ENCODE data around the gene RAB9A.
"Not testable (repeated sequence)": the region's sequence is repeated elsewhere in the genome, so short reads cannot be mapped to it uniquely, and the experiment has no call there.

Gene RAB9A

GRCh38 chrX:13646154-13646549 lies 42.8 kb upstream of the RAB9A start:
- Histone ChIP-seq H4K20me1 (ENCODE audit: insufficient read depth, low read length) (no peaks in the 10 kb centered on the region), H3K4me2 (ENCODE audit: low read length) (no peak overlapping the region), H3K4me1 (ENCODE audit: insufficient read depth, low read length, severe bottlenecking) (no peaks in the 10 kb centered on the region), H2AFZ (ENCODE audit: low read length) (no peak overlapping the region), H3K79me2 (ENCODE audit: insufficient read depth, low read length) (no peaks in the 10 kb centered on the region), H3K9ac (ENCODE audit: low read length) (no peak overlapping the region), H3F3A (ENCODE audit: insufficient read depth, low read length) (no peaks in the 10 kb centered on the region), H3K9me3 (ENCODE audit: low read length) (no peaks in the 10 kb centered on the region), H3K9me2 (ENCODE audit: low read depth, low read length) (no peaks in the 10 kb centered on the region), H3K36me3 (ENCODE audit: insufficient read depth, low read length) (no peaks in the 10 kb centered on the region), H3K27me3 (ENCODE audit: insufficient read depth, low read length) (no peaks in the 10 kb centered on the region), H3K27ac (ENCODE audit: low read depth, low read length, poor library complexity, severe bottlenecking) (no peak overlapping the region), H3K4me3 (ENCODE audit: low read depth, low read length, poor library complexity, severe bottlenecking) (no peak overlapping the region)
- TF ChIP-seq EZH2 (IDR thresholded peaks at IDR 0.05; ENCODE audit: borderline replicate concordance, low read length) (no peak), CTCF (IDR thresholded peaks at IDR 0.05; ENCODE audit: low read length) (peak; percentile 58)

DNA sequence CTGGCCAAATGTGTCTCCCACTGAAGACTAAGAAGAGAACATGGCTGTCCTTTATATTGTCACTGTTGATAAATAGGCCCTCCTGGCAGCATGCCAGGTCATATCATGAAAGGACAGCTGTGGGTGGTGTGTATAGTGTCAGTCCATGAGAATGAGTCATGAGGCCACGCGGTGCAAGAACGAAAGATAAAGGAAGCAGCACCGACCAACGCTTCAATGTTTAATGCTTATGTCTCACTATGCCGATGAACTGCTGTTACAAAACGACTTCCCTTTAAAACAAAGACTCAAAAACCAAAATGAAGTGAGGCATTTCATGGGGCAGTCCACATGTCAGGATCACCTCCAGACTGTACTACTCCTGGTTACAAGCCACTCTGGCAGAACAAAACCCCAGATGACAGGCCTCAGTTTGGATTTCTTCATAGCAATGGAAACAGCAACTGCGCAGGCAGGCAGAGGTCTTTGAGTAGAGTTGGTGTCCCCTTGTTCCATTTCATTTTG lies 41.2 kb upstream of the RAB9A start:
- no peaks in the 10 kb centered on the region for H3K27me3 ChIP-seq (ENCODE audit: insufficient read depth, low read length)
- no peaks in the 10 kb centered on the region for H4K20me1 ChIP-seq (ENCODE audit: insufficient read depth, low read length)

DNA sequence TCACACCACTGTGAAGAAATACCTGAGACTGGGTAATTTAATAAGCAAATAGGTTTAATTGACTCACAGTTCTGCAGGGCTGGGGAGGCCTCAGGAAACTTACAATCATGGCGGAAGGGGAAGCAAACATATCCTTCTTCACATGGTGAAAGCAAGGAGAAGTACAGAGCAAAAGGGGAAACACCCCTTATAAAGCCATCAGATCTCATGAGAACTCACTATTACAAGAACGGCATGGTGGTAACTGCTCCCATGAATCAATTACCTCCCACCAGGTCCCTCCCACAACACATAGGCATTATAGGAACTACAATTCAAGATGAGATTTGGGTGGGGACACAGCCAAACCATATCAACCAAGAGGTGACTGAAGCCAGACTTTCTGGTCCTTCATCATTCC lies 40.6 kb upstream of the RAB9A start:
- not testable (repeated sequence) for H3K36me3 ChIP-seq (ENCODE audit: insufficient read depth, low read length); H3K27ac ChIP-seq (ENCODE audit: low read depth, low read length, poor library complexity, severe bottlenecking); H4K20me1 ChIP-seq (ENCODE audit: insufficient read depth, low read length); H3K9me2 ChIP-seq (ENCODE audit: low read depth, low read length); H3K27me3 ChIP-seq (ENCODE audit: insufficient read depth, low read length); H3F3A ChIP-seq (ENCODE audit: insufficient read depth, low read length); H2AFZ ChIP-seq (ENCODE audit: low read length); H3K79me2 ChIP-seq (ENCODE audit: insufficient read depth, low read length); H3K9ac ChIP-seq (ENCODE audit: low read length); H3K4me1 ChIP-seq (ENCODE audit: insufficient read depth, low read length, severe bottlenecking); H3K9me3 ChIP-seq (ENCODE audit: low read length); H3K4me3 ChIP-seq (ENCODE audit: low read depth, low read length, poor library complexity, severe bottlenecking); H3K4me2 ChIP-seq (ENCODE audit: low read length)

More for the DNA sequence above, 41.2 kb upstream of the RAB9A start:
- Histone ChIP-seq H2AFZ (ENCODE audit: low read length) (no peak overlapping the region), H3K9me3 (ENCODE audit: low read length) (no peaks in the 10 kb centered on the region), H3K4me3 (ENCODE audit: low read depth, low read length, poor library complexity, severe bottlenecking) (no peak overlapping the region), H3K4me1 (ENCODE audit: insufficient read depth, low read length, severe bottlenecking) (peaks cover 6% of the 10 kb centered on the region), H3F3A (ENCODE audit: insufficient read depth, low read length) (no peaks in the 10 kb centered on the region), H3K9ac (ENCODE audit: low read length) (no peak overlapping the region), H3K9me2 (ENCODE audit: low read depth, low read length) (no peaks in the 10 kb centered on the region), H3K79me2 (ENCODE audit: insufficient read depth, low read length) (no peaks in the 10 kb centered on the region), H3K4me2 (ENCODE audit: low read length) (no peak overlapping the region), H3K36me3 (ENCODE audit: insufficient read depth, low read length) (no peaks in the 10 kb centered on the region), H3K27ac (ENCODE audit: low read depth, low read length, poor library complexity, severe bottlenecking) (no peak overlapping the region)
- TF ChIP-seq CTCF (IDR thresholded peaks at IDR 0.05; ENCODE audit: low read length) (no peak), EZH2 (IDR thresholded peaks at IDR 0.05; ENCODE audit: borderline replicate concordance, low read length) (no peak)

DNA sequence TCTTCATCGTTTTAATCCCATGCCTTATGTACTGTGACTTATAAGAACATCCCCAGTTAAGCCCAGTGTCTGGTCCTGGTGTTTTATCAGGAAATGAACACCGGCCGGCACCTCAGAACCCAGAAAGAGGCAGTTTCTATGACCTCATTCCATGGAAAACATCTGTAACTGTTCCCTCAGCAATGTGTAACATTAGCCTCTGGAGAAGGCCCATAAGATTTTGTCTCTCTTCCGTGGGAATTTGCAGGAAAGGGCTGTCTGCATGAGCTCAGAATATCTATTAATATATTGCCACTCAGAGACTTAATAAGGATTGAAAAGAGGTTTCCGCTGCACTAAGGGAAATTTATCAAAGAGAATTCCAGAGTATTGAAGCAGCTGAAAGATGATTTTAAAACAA lies 39.1 kb upstream of the RAB9A start:
- Histone ChIP-seq H4K20me1 (ENCODE audit: insufficient read depth, low read length) (no peaks in the 10 kb centered on the region), H3K4me3 (ENCODE audit: low read depth, low read length, poor library complexity, severe bottlenecking) (no peak overlapping the region), H2AFZ (ENCODE audit: low read length) (no peak overlapping the region), H3K79me2 (ENCODE audit: insufficient read depth, low read length) (no peaks in the 10 kb centered on the region), H3K36me3 (ENCODE audit: insufficient read depth, low read length) (no peaks in the 10 kb centered on the region), H3K9ac (ENCODE audit: low read length) (no peak overlapping the region), H3F3A (ENCODE audit: insufficient read depth, low read length) (no peaks in the 10 kb centered on the region), H3K9me2 (ENCODE audit: low read depth, low read length) (no peaks in the 10 kb centered on the region), H3K27ac (ENCODE audit: low read depth, low read length, poor library complexity, severe bottlenecking) (no peak overlapping the region), H3K9me3 (ENCODE audit: low read length) (no peaks in the 10 kb centered on the region), H3K4me1 (ENCODE audit: insufficient read depth, low read length, severe bottlenecking) (peaks cover 17% of the 10 kb centered on the region), H3K27me3 (ENCODE audit: insufficient read depth, low read length) (no peaks in the 10 kb centered on the region), H3K4me2 (ENCODE audit: low read length) (no peak overlapping the region)
- TF ChIP-seq EZH2 (IDR thresholded peaks at IDR 0.05; ENCODE audit: borderline replicate concordance, low read length) (no peak), CTCF (IDR thresholded peaks at IDR 0.05; ENCODE audit: low read length) (no peak)

Data from OCI-LY1 (cell line).